A673 (cell line): ENCODE data around the gene TP53INP2. TPM values are rescaled to one million over a fixed set of nuclear protein-coding genes. Genes with fewer than 3 reads are reported as not detected.

Experiments used
- BruUV-seq: library from RNA; stranded (reverse); fragments of 400-500 nt; replicated peaks from 2 replicates; lab custom pipeline; 2021; lab: Mats Ljungman, UMichigan
- CTCF ChIA-PET: fragments of 300-600 bp; sonication (Branson Sonifier 250); formaldehyde crosslinking; loops from one replicate; lab custom pipeline; 2022; ENCODE audit warnings: antibody characterized with exemption; lab: Charles Lee
- POLR2A ChIA-PET: fragments of 300-600 bp; sonication (Branson Sonifier 250); formaldehyde crosslinking; loops from one replicate; lab custom pipeline; 2022; ENCODE audit warnings: antibody characterized with exemption; ENCODE audit not compliant: low non-redundant PET; lab: Charles Lee
- DNase-seq: peaks from one replicate; pipeline ENCODE4 v3.0.0-alpha.2; 2015; ENCODE audit warnings: low spot score
- H3K27ac ChIP-seq: fragments of 200-600 bp; sonication (generic); 2 replicates; pipeline ENCODE4 v1.5.1; 2016; ENCODE audit warnings: mixed run types, low read depth, mild to moderate bottlenecking, mixed read lengths, antibody characterized with exemption, low read length; ENCODE audit not compliant: poor library complexity, severe bottlenecking
- H3K27me3 ChIP-seq: fragments of 200-600 bp; sonication (generic); replicated peaks from 2 replicates; pipeline ENCODE4 v1.6.1; 2017; ENCODE audit warnings: mixed run types, low read depth, mild to moderate bottlenecking, mixed read lengths, antibody characterized with exemption, low read length; ENCODE audit not compliant: insufficient read depth, poor library complexity
- H3K36me3 ChIP-seq: fragments of 200-600 bp; sonication (generic); 2 replicates; pipeline ENCODE4 v1.6.1; 2016; ENCODE audit warnings: mixed run types, mild to moderate bottlenecking, mixed read lengths, antibody characterized with exemption, low read length; ENCODE audit not compliant: insufficient read depth, poor library complexity, severe bottlenecking
- H3K4me1 ChIP-seq: fragments of 200-600 bp; sonication (generic); 2 replicates; pipeline ENCODE4 v1.6.1; 2017; ENCODE audit warnings: mixed run types, mild to moderate bottlenecking, mixed read lengths, antibody characterized with exemption, low read length; ENCODE audit not compliant: insufficient read depth, poor library complexity, severe bottlenecking
- H3K4me3 ChIP-seq: fragments of 200-600 bp; sonication (generic); 2 replicates; pipeline ENCODE4 v1.5.1; 2016; ENCODE audit warnings: low read depth, mixed run types, mild to moderate bottlenecking, mixed read lengths, low read length; ENCODE audit not compliant: poor library complexity, severe bottlenecking
- H3K9me3 ChIP-seq: fragments of 200-600 bp; sonication (generic); 2 replicates; pipeline ENCODE4 v1.6.1; 2016; ENCODE audit warnings: mixed run types, low read depth, mild to moderate bottlenecking, mixed read lengths, antibody characterized with exemption, low read length; ENCODE audit not compliant: poor library complexity, severe bottlenecking
- CTCF ChIP-seq: fragments of 300-800, 200-600 bp; sonication (generic); conservative IDR thresholded peaks from 2 replicates; pipeline ENCODE4 v1.5.1; 2017; ENCODE audit warnings: low read depth, mild to moderate bottlenecking, antibody characterized with exemption, low read length, moderate library complexity, mixed read lengths
- EZH2 ChIP-seq: fragments of 200-600 bp; sonication (generic); IDR thresholded peaks from 2 replicates; pipeline ENCODE4 v1.6.1; 2017; ENCODE audit warnings: borderline replicate concordance, low read depth, mild to moderate bottlenecking, mixed read lengths, antibody characterized with exemption, low read length; ENCODE audit not compliant: poor library complexity, severe bottlenecking
- intact Hi-C: fragments of 100-400 bp; cut with micrococcal nuclease; formaldehyde crosslinking; loops from one replicate; pipeline ENCODE4 v1.10.0; 2022; ENCODE audit not compliant: unreplicated experiment
- total RNA-seq: library from RNA; stranded (reverse); gene quantifications from 2 replicates; pipeline ENCODE4 v1.2.3, GENCODE V29; 2021

Gene TP53INP2
- total RNA-seq, 1 experiment from 2014 or later, result 7.2 TPM

- no peak for DNase-seq
- ChIA-PET POLR2A (no interaction called here), CTCF (no interaction called here)
- H3K4me3 ChIP-seq, result no peak overlapping the region
- H3K27me3 ChIP-seq, result no peaks in the 10 kb centered on the region
- H3K9me3 ChIP-seq, result no peaks in the 10 kb centered on the region
- BruUV-seq, result no TSS peak
- no peaks in the 10 kb centered on the region for H3K4me1 ChIP-seq
- H3K36me3 ChIP-seq, result peaks cover 25% of the 10 kb centered on the region
- intact Hi-C loops, result no loop called here
- H3K27ac ChIP-seq, result no peak overlapping the region
- TF ChIP-seq CTCF, result no peak
- TF ChIP-seq EZH2, result no peak
Observed at GRCh38 chr20:34724172-34724571, 20.0 kb downstream of the TP53INP2 start.

GRCh38 chr20:34729416-34729815, 25.3 kb downstream of the TP53INP2 start:
- Histone ChIP-seq H3K4me3 (no peak overlapping the region), H3K4me1 (no peaks in the 10 kb centered on the region), H3K27ac (no peak overlapping the region), H3K27me3 (no peaks in the 10 kb centered on the region), H3K9me3 (no peaks in the 10 kb centered on the region), H3K36me3 (peaks cover 25% of the 10 kb centered on the region)
- POLR2A ChIA-PET, result no interaction called here
- BruUV-seq, result no TSS peak
- CTCF ChIA-PET, result no interaction called here
- TF ChIP-seq EZH2, result no peak
- no peak for TF ChIP-seq CTCF
- intact Hi-C loops, result no loop called here
- no peak for DNase-seq

GRCh38 chr20:34732523-34732922, 28.4 kb downstream of the TP53INP2 start:
- Histone ChIP-seq H3K4me1 (no peaks in the 10 kb centered on the region), H3K9me3 (no peaks in the 10 kb centered on the region), H3K27me3 (no peaks in the 10 kb centered on the region), H3K4me3 (no peak overlapping the region), H3K36me3 (peaks cover 8% of the 10 kb centered on the region), H3K27ac (no peak overlapping the region)
- no peak for DNase-seq
- intact Hi-C loops, result no loop called here
- CTCF ChIA-PET, result no interaction called here
- POLR2A ChIA-PET, result interaction anchor here (0.6 kb wide), 1 partner anchor 623 kb away, joined by 10 read pairs; no protein-coding TSS in a partner anchor
- BruUV-seq, result no TSS peak
- TF ChIP-seq EZH2, result no peak
- TF ChIP-seq CTCF, result no peak
